WTC11 (cell line): ENCODE results near the gene NRN1L. TPM values are rescaled to one million over a fixed set of nuclear protein-coding genes. Genes with fewer than 3 reads are reported as not detected.

Experiments
- ATAC-seq: fragments of 200-7000 bp; cut with Tn5 transposase; 2 replicates; pipeline ENCODE4 v1.10.0; 2021; ENCODE audit warnings: mild to moderate bottlenecking, moderate library complexity
- CTCF ChIA-PET: fragments of 300-600 bp; sonication (Branson Sonifier 250); formaldehyde crosslinking; loops from one replicate; lab custom pipeline; 2021; ENCODE audit warnings: antibody characterized with exemption; lab: Charles Lee
- POLR2A ChIA-PET: fragments of 350-600 bp; sonication (Branson Sonifier 250); formaldehyde crosslinking; loops from one replicate; lab custom pipeline; 2021; ENCODE audit warnings: antibody characterized with exemption; lab: Charles Lee
- DNase-seq: peaks from one replicate; pipeline ENCODE4 v3.0.0; 2021; ENCODE audit warnings: low spot score
- H3K27ac Mint-ChIP-seq: 2 replicates; pipeline ENCODE4 v1.8.0; 2021; ENCODE audit warnings: mixed read lengths
- H3K27me3 Mint-ChIP-seq: 2 replicates; pipeline ENCODE4 v1.8.0; 2021; ENCODE audit warnings: low read depth, mild to moderate bottlenecking, moderate library complexity, mixed read lengths
- H3K36me3 Mint-ChIP-seq: 2 replicates; pipeline ENCODE4 v1.8.0; 2021; ENCODE audit warnings: mixed read lengths
- H3K4me1 Mint-ChIP-seq: 2 replicates; pipeline ENCODE4 v1.8.0; 2022; ENCODE audit warnings: mixed read lengths
- H3K4me3 Mint-ChIP-seq: 2 replicates; pipeline ENCODE4 v1.8.0; 2021; ENCODE audit warnings: mild to moderate bottlenecking, moderate library complexity, mixed read lengths
- H3K9me3 Mint-ChIP-seq: 2 replicates; pipeline ENCODE4 v1.8.0; 2021; ENCODE audit warnings: mixed read lengths
- ATF2 ChIP-seq: sonication (generic); formaldehyde crosslinking; IDR thresholded peaks from 2 replicates; pipeline ENCODE4 v1.8.1; 2022; ENCODE audit warnings: low read depth, missing genetic modification reagents, borderline replicate concordance
- ATF6 ChIP-seq: sonication (generic); formaldehyde crosslinking; IDR thresholded peaks from 2 replicates; pipeline ENCODE4 v1.8.1; 2023; ENCODE audit warnings: mild to moderate bottlenecking, missing genetic modification reagents
- CBFB ChIP-seq: sonication (generic); formaldehyde crosslinking; IDR thresholded peaks from 2 replicates; pipeline ENCODE4 v1.8.1; 2022; ENCODE audit warnings: mild to moderate bottlenecking, low read depth, missing genetic modification reagents
- CREM ChIP-seq: sonication (generic); formaldehyde crosslinking; IDR thresholded peaks from 2 replicates; pipeline ENCODE4 v1.8.1; 2022; ENCODE audit warnings: mild to moderate bottlenecking, missing genetic modification reagents, moderate library complexity
- CTCF ChIP-seq: fragments of 200-600 bp; IDR thresholded peaks from 2 replicates; pipeline ENCODE4 v1.8.0; 2022; ENCODE audit warnings: antibody characterized with exemption
- ETV6 ChIP-seq: sonication (generic); formaldehyde crosslinking; IDR thresholded peaks from 2 replicates; pipeline ENCODE4 v1.8.1; 2022; ENCODE audit warnings: mild to moderate bottlenecking, missing genetic modification reagents
- GABPB1 ChIP-seq: sonication (generic); formaldehyde crosslinking; IDR thresholded peaks from 2 replicates; pipeline ENCODE4 v1.8.1; 2023; ENCODE audit warnings: mild to moderate bottlenecking, missing genetic modification reagents
- IRF2 ChIP-seq: sonication (generic); formaldehyde crosslinking; IDR thresholded peaks from 2 replicates; pipeline ENCODE4 v1.8.0; 2022; ENCODE audit warnings: low read depth, missing genetic modification reagents, borderline replicate concordance
- JAZF1 ChIP-seq: fragments of 250-450 bp; sonication (Bioruptor Pico); IDR thresholded peaks from 2 replicates; pipeline ENCODE4 v1.9.0; 2021; ENCODE audit warnings: moderate library complexity, mild to moderate bottlenecking, inconsistent platforms
- NFE2L1 ChIP-seq: sonication (generic); formaldehyde crosslinking; IDR thresholded peaks from 2 replicates; pipeline ENCODE4 v1.8.1; 2023; ENCODE audit warnings: missing genetic modification reagents
- NFYB ChIP-seq: sonication (generic); formaldehyde crosslinking; conservative IDR thresholded peaks from 2 replicates; pipeline ENCODE4 v1.8.0; 2022; ENCODE audit warnings: low read depth, missing genetic modification reagents
- NR1H2 ChIP-seq: sonication (generic); formaldehyde crosslinking; IDR thresholded peaks from 2 replicates; pipeline ENCODE4 v1.9.0; 2021; ENCODE audit warnings: mild to moderate bottlenecking, moderate library complexity, missing genetic modification reagents
- NR2C2 ChIP-seq: sonication (generic); formaldehyde crosslinking; IDR thresholded peaks from 2 replicates; pipeline ENCODE4 v1.8.0; 2022; ENCODE audit warnings: mild to moderate bottlenecking, missing genetic modification reagents
- OVOL2 ChIP-seq: fragments of 250-450 bp; sonication (Bioruptor Pico); IDR thresholded peaks from 2 replicates; pipeline ENCODE4 v1.9.0; 2021; ENCODE audit warnings: mild to moderate bottlenecking, borderline replicate concordance
- ZBTB43 ChIP-seq: sonication (generic); formaldehyde crosslinking; IDR thresholded peaks from 2 replicates; pipeline ENCODE4 v1.8.1; 2023; ENCODE audit warnings: mild to moderate bottlenecking, missing genetic modification reagents
- ZMAT4 ChIP-seq: fragments of 250-450 bp; sonication (Bioruptor Pico); IDR thresholded peaks from 2 replicates; pipeline ENCODE4 v1.9.0; 2021; ENCODE audit warnings: mild to moderate bottlenecking
- ZNF121 ChIP-seq: sonication (generic); formaldehyde crosslinking; IDR thresholded peaks from 2 replicates; pipeline ENCODE4 v1.8.0; 2023; ENCODE audit warnings: missing genetic modification reagents
- ZNF281 ChIP-seq: sonication (generic); formaldehyde crosslinking; IDR thresholded peaks from 2 replicates; pipeline ENCODE4 v1.8.0; 2023; ENCODE audit warnings: mild to moderate bottlenecking, missing genetic modification reagents
- ZNF317 ChIP-seq: sonication (generic); formaldehyde crosslinking; IDR thresholded peaks from 2 replicates; pipeline ENCODE4 v1.8.1; 2023; ENCODE audit warnings: low read depth, mild to moderate bottlenecking, moderate library complexity, missing genetic modification reagents, borderline replicate concordance
- ZNF512 ChIP-seq: sonication (generic); formaldehyde crosslinking; IDR thresholded peaks from 2 replicates; pipeline ENCODE4 v1.8.1; 2022; ENCODE audit warnings: missing genetic modification reagents, borderline replicate concordance
- ZNF671 ChIP-seq: fragments of 250-450 bp; sonication (Bioruptor Pico); IDR thresholded peaks from 2 replicates; pipeline ENCODE4 v1.8.0; 2021; ENCODE audit warnings: mild to moderate bottlenecking
- total RNA-seq: library from RNA; stranded (reverse); gene quantifications from 3 replicates; pipeline ENCODE4 v1.2.3, GENCODE V29; 2021

The NRN1L gene
- total RNA-seq, 1 experiment from 2014 or later = 12.4 TPM

GRCh38 chr16:67928561-67929364, 44.1 kb downstream of the NRN1L start:
- Mint-ChIP-seq H3K27me3 (no peaks in the 10 kb centered on the region), H3K4me3 (no peak overlapping the region), H3K36me3 (peaks cover 3% of the 10 kb centered on the region), H3K9me3 (no peaks in the 10 kb centered on the region), H3K27ac (no peak overlapping the region), H3K4me1 (peaks cover 15% of the 10 kb centered on the region)
- TF ChIP-seq OVOL2 = no peak
- no peak for TF ChIP-seq ATF2
- TF ChIP-seq ZNF281 (CRISPR knock-in tag) = peak; percentile 21; the same call in 1 of the 2 replicates
- TF ChIP-seq NFYB = no peak
- no peak for TF ChIP-seq ATF6
- TF ChIP-seq NR2C2 (CRISPR knock-in tag) = 0 out of 2 replicates have a peak, but pooled peaks have one; percentile 39
- no peak for TF ChIP-seq NFE2L1 (CRISPR knock-in tag)
- TF ChIP-seq ZBTB43 = peak; percentile 93; the same call in 1 of the 2 replicates
- no peak for TF ChIP-seq ZNF671 (CRISPR knock-in tag)
- TF ChIP-seq ETV6 = peak; percentile 15; the same call in 1 of the 2 replicates
- TF ChIP-seq ZNF121 = no peak
- TF ChIP-seq GABPB1 (CRISPR knock-in tag) = peak; percentile 20; the same call in 1 of the 2 replicates
- TF ChIP-seq CTCF = peak; percentile 67
- TF ChIP-seq ZMAT4 = no peak
- CTCF ChIA-PET = interaction anchor here (0.6 to 9.2 kb wide), 12 partner anchors 13 to 1154 kb away, joined by 3 to 144 read pairs (median 3); partner anchors contain the start of gene NRN1L
- POLR2A ChIA-PET = interaction anchor here (0.9 to 1.1 kb wide), 2 partner anchors 11 to 45 kb away, joined by 3 to 6 read pairs; partner anchors contain the start of gene NRN1L
- ATAC-seq (peak; percentile 81), DNase-seq (peak; percentile 88)

DNA sequence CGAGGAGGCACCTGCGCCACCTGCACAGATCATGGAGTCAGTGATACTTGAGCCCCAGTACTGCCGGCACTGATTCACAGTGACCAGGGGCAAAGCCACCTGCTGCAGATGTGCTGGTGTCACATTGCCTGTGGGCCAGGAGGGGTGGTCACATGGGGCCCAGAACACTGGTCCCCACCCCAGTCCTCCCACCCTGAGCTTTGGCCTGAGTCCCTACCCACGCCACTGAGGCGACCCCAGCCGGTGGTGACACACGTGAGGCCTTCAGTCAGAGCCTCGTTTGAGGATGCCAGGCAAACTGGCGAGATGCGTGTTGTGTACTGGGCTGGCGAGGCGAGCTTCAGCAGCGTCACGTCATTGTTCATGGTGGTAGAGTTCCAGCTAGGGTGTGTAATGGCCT, 45.5 kb downstream of the NRN1L start:
- Mint-ChIP-seq H3K9me3 (no peaks in the 10 kb centered on the region), H3K27ac (no peak overlapping the region), H3K4me1 (peaks cover 28% of the 10 kb centered on the region), H3K4me3 (no peak overlapping the region), H3K27me3 (no peaks in the 10 kb centered on the region), H3K36me3 (peaks cover 4% of the 10 kb centered on the region)
- ATAC-seq (no peak), DNase-seq (no peak)
- POLR2A ChIA-PET = no interaction called here
- TF ChIP-seq ZNF317 (no peak), CBFB (CRISPR knock-in tag) (no peak), IRF2 (CRISPR knock-in tag) (no peak), ZNF512 (CRISPR knock-in tag) (no peak), NR1H2 (no peak), JAZF1 (CRISPR knock-in tag) (no peak), CREM (CRISPR knock-in tag) (no peak)
- TF ChIP-seq, all 79 proteins: peak for 0
- CTCF ChIA-PET = interaction anchor here (1.4 to 9.2 kb wide), 2 partner anchors 46 to 113 kb away, joined by 7 to 144 read pairs; partner anchors contain the start of gene NRN1L
